Keratinocyte (primary cell): ENCODE measurements around the gene CLSTN1. TPM values are rescaled to one million over a fixed set of nuclear protein-coding genes. Genes with fewer than 3 reads are reported as not detected.
"Not testable (repeated sequence)": the region's sequence is repeated elsewhere in the genome, so short reads cannot be mapped to it uniquely, and the experiment has no call there.

Source experiments
- DNase-seq: peaks from one replicate; pipeline ENCODE4 v3.0.0-alpha.2; 2011; ENCODE audit warnings: low read depth, missing footprints, low spot score
- FAIRE-seq: peaks from 2 replicates; lab custom pipeline; 2011; peaks lifted over from hg19 to GRCh38; lab: Jason Lieb, UNC
- H2AFZ ChIP-seq: 2 replicates; pipeline ENCODE4 v1.6.0; 2012; ENCODE audit warnings: low read length, control low read depth, inconsistent platforms; ENCODE audit not compliant: control insufficient read depth
- H3K27ac ChIP-seq: 2 replicates; pipeline ENCODE4 v1.5.1; 2011; ENCODE audit warnings: low read length; ENCODE audit not compliant: control insufficient read depth, insufficient read depth
- H3K27me3 ChIP-seq: 3 replicates; pipeline ENCODE4 v1.6.0; 2011; ENCODE audit warnings: low read length; ENCODE audit not compliant: control insufficient read depth, insufficient read depth; ENCODE audit errors: extremely low read depth
- H3K36me3 ChIP-seq, 2 experiments: 2 replicates in 1 of 2; 3 replicates in 1 of 2; pipeline ENCODE4 v1.5.1; 2011; ENCODE audit warnings: low read length in 2 of 2, mild to moderate bottlenecking in 1 of 2; ENCODE audit not compliant: control insufficient read depth in 2 of 2, insufficient read depth in 2 of 2; ENCODE audit errors: extremely low read depth in 1 of 2
- H3K4me1 ChIP-seq: 3 replicates; pipeline ENCODE4 v1.5.1; 2011; ENCODE audit warnings: low read length; ENCODE audit not compliant: control insufficient read depth, insufficient read depth; ENCODE audit errors: extremely low read depth
- H3K4me2 ChIP-seq: 3 replicates; pipeline ENCODE4 v1.6.0; 2011; ENCODE audit warnings: low read depth, low read length; ENCODE audit not compliant: control insufficient read depth, insufficient read depth; ENCODE audit errors: extremely low read depth
- H3K4me3 ChIP-seq, 3 experiments: fragments of 200-600 bp in 1 of 3; sonication (generic) in 1 of 3; 2 replicates in 2 of 3; 3 replicates in 1 of 3; pipeline ENCODE4 v1.5.1; 2011 to 2016; ENCODE audit warnings: low read length in 3 of 3, mild to moderate bottlenecking in 3 of 3, control low read depth in 2 of 3, inconsistent platforms in 1 of 3, low read depth in 1 of 3, mixed read lengths in 1 of 3, mixed run types in 1 of 3, moderate library complexity in 1 of 3; ENCODE audit not compliant: control insufficient read depth in 2 of 3, insufficient read depth in 2 of 3; ENCODE audit errors: extremely low read depth in 1 of 3
- H3K79me2 ChIP-seq: 2 replicates; pipeline ENCODE4 v1.6.0; 2012; ENCODE audit warnings: low read length; ENCODE audit not compliant: control insufficient read depth, insufficient read depth
- H3K9ac ChIP-seq: 3 replicates; pipeline ENCODE4 v1.6.0; 2011; ENCODE audit warnings: low read length; ENCODE audit not compliant: control insufficient read depth, insufficient read depth; ENCODE audit errors: extremely low read depth
- H3K9me1 ChIP-seq: 3 replicates; pipeline ENCODE4 v1.6.0; 2011; ENCODE audit warnings: low read length; ENCODE audit not compliant: control insufficient read depth, insufficient read depth; ENCODE audit errors: extremely low read depth
- H3K9me3 ChIP-seq: 2 replicates; pipeline ENCODE4 v1.5.1; 2012; ENCODE audit warnings: low read depth, low read length; ENCODE audit not compliant: control insufficient read depth
- H4K20me1 ChIP-seq: 3 replicates; pipeline ENCODE4 v1.6.0; 2011; ENCODE audit warnings: low read length; ENCODE audit not compliant: control insufficient read depth, insufficient read depth; ENCODE audit errors: extremely low read depth
- CTCF ChIP-seq, 3 experiments: IDR thresholded peaks in 1 of 3; conservative IDR thresholded peaks in 1 of 3; optimal IDR thresholded peaks in 1 of 3; 2 replicates in 2 of 3; 3 replicates in 1 of 3; pipeline versions ENCODE3 to v1.5.1; 2011; ENCODE audit warnings: low read length in 3 of 3, mild to moderate bottlenecking in 3 of 3, moderate library complexity in 2 of 3, control low read depth in 1 of 3, inconsistent platforms in 1 of 3; ENCODE audit not compliant: insufficient read depth in 2 of 3; ENCODE audit errors: extremely low read depth in 1 of 3
- EZH2 ChIP-seq: IDR thresholded peaks from one replicate; pipeline ENCODE4 v1.6.1; 2012; ENCODE audit warnings: inconsistent platforms, mild to moderate bottlenecking, low read length, moderate library complexity
- dilution Hi-C: fragments of 300-500 bp; cut with MboI; formaldehyde crosslinking; loops from one replicate; pipeline ENCODE4 v1.7.0; 2020; ENCODE audit warnings: low sequenced_read_pairs; ENCODE audit not compliant: extremely low pct_ligation_motif_present
- polyA plus RNA-seq, 5 experiments: library from polyadenylated mRNA; depleted of rRNA in 3 of 5; stranded (reverse) in 3 of 5; stranded (forward) in 1 of 5; unstranded in 1 of 5; fragments of >200 nt; gene quantifications; 1 replicate in 1 of 5; 2 replicates in 3 of 5; 3 replicates in 1 of 5; pipeline versions ENCODE4 v1.2.1 to v1.2.3, GENCODE V29; 2011 to 2012; ENCODE audit warnings: missing spikeins in 2 of 5, low read depth in 1 of 5, low replicate concordance in 1 of 5

The CLSTN1 gene
- polyA plus RNA-seq, 1 donor (not counting 4 experiments of a cell fraction or from before 2014, with no cell fraction given), result 90.3 TPM

GRCh38 chr1:9792156-9793042, 31.4 kb downstream of the CLSTN1 start:
- Histone ChIP-seq H3K9me3 (no peaks in the 10 kb centered on the region), H3K4me3 (no peak overlapping the region), H4K20me1 (peaks cover 37% of the 10 kb centered on the region), H3K4me1 (peaks cover 2% of the 10 kb centered on the region), H3K27ac (no peak overlapping the region), H3K4me2 (no peak overlapping the region), H3K27me3 (no peaks in the 10 kb centered on the region), H3K79me2 (peaks cover 99% of the 10 kb centered on the region), H3K9me1 (peaks cover 5% of the 10 kb centered on the region), H3K9ac (no peak overlapping the region), H2AFZ (no peak overlapping the region), H3K36me3 (peaks cover 11% of the 10 kb centered on the region in 2 experiments)
- DNase-seq (no peak), FAIRE-seq (no peak)
- no peak for TF ChIP-seq EZH2
- peak in 1 of 3 experiments; percentile 20 for TF ChIP-seq CTCF (optimal IDR thresholded peaks at IDR 0.05 in 1 of 3, IDR thresholded peaks at IDR 0.05 in 1 of 3, conservative IDR thresholded peaks at IDR 0.05 in 1 of 3; ENCODE audit: extremely low read depth in 1 of 3, insufficient read depth in 2 of 3, low read length in 3 of 3)
- dilution Hi-C loops, result loop anchor here (25.0 kb wide), 1 partner anchor 95 kb away; no protein-coding TSS in a partner anchor

GRCh38 chr1:9789700-9790099, 34.1 kb downstream of the CLSTN1 start:
- H3K4me2 ChIP-seq, H3K27me3 ChIP-seq, H3K9me1 ChIP-seq, H3K27ac ChIP-seq, H3K9me3 ChIP-seq, H3K9ac ChIP-seq, H3K4me1 ChIP-seq, FAIRE-seq, DNase-seq, H3K4me3 ChIP-seq, H2AFZ ChIP-seq: not testable (repeated sequence)
- dilution Hi-C loops, result loop anchor here (25.0 kb wide), 1 partner anchor 98 kb away; no protein-coding TSS in a partner anchor
- Histone ChIP-seq H4K20me1 (peaks cover 37% of the 10 kb centered on the region), H3K36me3 (peaks cover 15 to 16% of the 10 kb centered on the region in 2 experiments), H3K79me2 (peaks cover 100% of the 10 kb centered on the region)
